Stimulated activated CD4-positive, alpha-beta T cell treated with anti-CD3 and anti-CD28 coated beads, Interleukin-12 subunit alpha, Interleukin-12 subunit beta, amount 100 ng/mL, for 48 hours (primary cell): ENCODE data around the gene TSPEAR.
"Not testable (repeated sequence)": the region's sequence is repeated elsewhere in the genome, so short reads cannot be mapped to it uniquely, and the experiment has no call there.

ENCODE experiments used
- DNase-seq, 3 donors: peaks; one replicate each; pipeline ENCODE4 v3.0.0-alpha.2; 2020; ENCODE audit warnings: low read depth in 2 of 3, low spot score in 1 of 3

The TSPEAR gene

GRCh38 chr21:44686843-44687561 is 24.4 kb downstream of the TSPEAR start:
- DNase-seq = no peak

GRCh38 chr21:44686000-44686781 is 25.2 kb downstream of the TSPEAR start:
- no peak for DNase-seq

GRCh38 chr21:44685050-44685449 is 26.3 kb downstream of the TSPEAR start:
- DNase-seq = not testable (repeated sequence)

GRCh38 chr21:44684483-44684882 is 26.9 kb downstream of the TSPEAR start:
- DNase-seq = no peak

- DNase-seq = no peak
Measured at GRCh38 chr21:44684077-44684476, 27.3 kb downstream of the TSPEAR start.

GRCh38 chr21:44682580-44683151 is 28.7 kb downstream of the TSPEAR start:
- DNase-seq = no peak

- no peak for DNase-seq
Measured at GRCh38 chr21:44681861-44682579, 29.4 kb downstream of the TSPEAR start, which contains the start of gene KRTAP12-1. KRTAP12-1 (minus strand) TSS chr21:44682163; CDS start chr21:44682123, 40 bp downstream.

- DNase-seq = no peak
Measured at GRCh38 chr21:44681152-44681551, 30.2 kb downstream of the TSPEAR start.

- no peak for DNase-seq
Measured at GRCh38 chr21:44677881-44678280, 33.5 kb downstream of the TSPEAR start.

GRCh38 chr21:44671911-44672310 is 39.5 kb downstream of the TSPEAR start:
- DNase-seq = no peak

GRCh38 chr21:44670642-44671432 is 40.5 kb downstream of the TSPEAR start:
- DNase-seq = no peak

- no peak for DNase-seq
Measured at GRCh38 chr21:44667612-44668011, 43.8 kb downstream of the TSPEAR start.

- no peak for DNase-seq
Measured at GRCh38 chr21:44666401-44667320, 44.7 kb downstream of the TSPEAR start, which contains the start of gene KRTAP12-2. KRTAP12-2 (minus strand) TSS chr21:44666927; CDS start chr21:44666886, 41 bp downstream.

GRCh38 chr21:44664691-44665090 is 46.7 kb downstream of the TSPEAR start:
- DNase-seq = no peak

GRCh38 chr21:44661567-44661966 is 49.8 kb downstream of the TSPEAR start:
- DNase-seq = not testable (repeated sequence)

- no peak for DNase-seq
Measured at GRCh38 chr21:44658913-44659595, 52.3 kb downstream of the TSPEAR start.

- no peak for DNase-seq
Measured at GRCh38 chr21:44658541-44658910, 52.8 kb downstream of the TSPEAR start.

GRCh38 chr21:44657635-44658540 is 53.5 kb downstream of the TSPEAR start, which contains the start of gene KRTAP12-3:
KRTAP12-3 (plus strand) TSS chr21:44657932; CDS start chr21:44657980, 48 bp downstream.
- DNase-seq = no peak
